GM19438 (cell line): ENCODE results near the gene LYPLA2.
A peak's percentile ranks its signal among the peaks of the same experiment; 100 is the strongest.
"Not testable (repeated sequence)": the region's sequence is repeated elsewhere in the genome, so short reads cannot be mapped to it uniquely, and the experiment has no call there.

ENCODE experiments used
- ATAC-seq: cut with Tn5 transposase; IDR thresholded peaks from one replicate; pipeline ENCODE4 v1.9.1; 2021; ENCODE audit warnings: low read depth; ENCODE audit not compliant: unreplicated experiment

The LYPLA2 gene

GRCh38 chr1:23777979-23778814 is 12.7 kb upstream of the LYPLA2 start, which contains the start of gene PITHD1:
PITHD1 (plus strand) TSS chr1:23778418; CDS start chr1:23778516, 98 bp downstream.
- ATAC-seq = peak; percentile 69

DNA sequence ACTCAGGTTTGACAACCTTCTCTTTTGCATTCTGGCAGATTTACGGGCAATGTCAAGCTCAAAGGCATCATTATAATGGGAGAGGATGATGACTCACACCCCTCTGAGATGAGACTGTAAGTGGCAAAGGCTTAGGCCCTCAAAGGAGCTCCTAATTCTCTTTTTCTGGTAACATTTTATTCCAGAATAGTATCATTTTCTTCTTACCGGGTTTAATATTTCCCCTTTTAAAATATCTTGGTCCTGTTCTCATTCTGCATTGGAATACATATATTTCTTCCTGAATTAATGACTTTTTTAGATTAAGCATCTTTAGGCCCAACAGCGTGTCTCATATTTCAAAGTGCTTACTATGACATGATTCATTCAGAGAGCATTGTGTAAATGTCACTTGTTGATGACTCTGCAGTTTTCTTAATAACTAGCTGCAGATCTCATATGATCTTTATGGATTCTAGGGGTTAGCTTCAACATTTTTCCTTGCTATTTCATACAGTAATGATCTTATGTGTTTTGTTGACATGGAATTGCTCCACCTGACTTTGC is 11.0 kb upstream of the LYPLA2 start:
- no peak for ATAC-seq

- not testable (repeated sequence) for ATAC-seq
Observed at GRCh38 chr1:23783141-23783540, 7.8 kb upstream of the LYPLA2 start.

GRCh38 chr1:23784846-23785245 is 6.1 kb upstream of the LYPLA2 start:
- ATAC-seq = no peak

- ATAC-seq = no peak
Observed at GRCh38 chr1:23787701-23788100, 3.2 kb upstream of the LYPLA2 start.

DNA sequence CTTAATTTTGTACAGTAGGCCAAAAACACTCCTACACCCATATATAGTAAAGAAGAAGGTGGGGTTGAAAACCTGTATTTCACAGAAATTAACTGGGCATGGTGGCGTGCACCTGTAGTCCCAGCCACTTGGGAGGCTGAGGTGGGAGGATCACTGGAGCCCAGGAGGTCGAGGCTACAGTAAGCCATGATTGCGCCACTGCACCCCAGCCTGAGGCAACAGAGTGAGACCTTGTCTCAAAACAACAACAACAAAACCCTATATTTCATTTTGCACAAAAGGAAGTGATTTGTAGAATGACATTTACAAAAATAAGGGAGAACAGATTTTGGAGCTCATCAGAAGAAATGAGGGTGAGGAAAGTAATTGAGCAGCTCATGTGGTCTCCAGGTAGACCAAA is 2.2 kb upstream of the LYPLA2 start:
- ATAC-seq = no peak

DNA sequence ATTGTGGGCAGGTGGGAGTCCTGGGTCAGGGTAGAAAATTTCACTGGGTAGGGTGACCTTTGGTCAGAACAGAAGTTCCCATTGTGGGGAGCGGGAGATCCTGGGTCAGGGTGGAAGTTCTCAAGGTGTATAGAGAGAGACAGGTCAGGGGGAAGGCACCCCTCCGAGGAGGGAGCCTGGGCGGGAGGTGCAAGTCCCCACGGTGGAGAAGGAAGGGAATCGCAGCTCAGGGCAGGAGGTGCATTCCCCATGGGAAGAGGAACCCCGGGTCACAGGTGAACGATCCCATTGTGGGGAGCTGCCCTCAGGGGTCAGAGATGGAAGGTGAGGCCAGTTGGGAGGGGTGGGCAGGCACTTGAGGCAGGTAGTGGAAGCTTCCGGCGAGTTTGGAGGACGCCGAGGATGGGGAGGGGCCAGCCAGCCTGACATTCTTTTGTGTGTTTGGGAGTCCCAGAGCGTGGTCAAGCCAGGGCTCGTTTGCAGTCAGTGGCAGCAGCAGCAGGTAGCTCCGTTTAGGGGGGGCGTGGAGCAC is 637 bp downstream of the LYPLA2 start:
- ATAC-seq = no peak

GRCh38 chr1:23792151-23792945 is 1.4 kb downstream of the LYPLA2 start:
- ATAC-seq = no peak

- no peak for ATAC-seq
Observed at GRCh38 chr1:23793018-23793781, 2.3 kb downstream of the LYPLA2 start.

- ATAC-seq = no peak
Observed at GRCh38 chr1:23793861-23794731, 3.2 kb downstream of the LYPLA2 start.

- not testable (repeated sequence) for ATAC-seq
Observed at GRCh38 chr1:23794732-23795182, 3.8 kb downstream of the LYPLA2 start.

DNA sequence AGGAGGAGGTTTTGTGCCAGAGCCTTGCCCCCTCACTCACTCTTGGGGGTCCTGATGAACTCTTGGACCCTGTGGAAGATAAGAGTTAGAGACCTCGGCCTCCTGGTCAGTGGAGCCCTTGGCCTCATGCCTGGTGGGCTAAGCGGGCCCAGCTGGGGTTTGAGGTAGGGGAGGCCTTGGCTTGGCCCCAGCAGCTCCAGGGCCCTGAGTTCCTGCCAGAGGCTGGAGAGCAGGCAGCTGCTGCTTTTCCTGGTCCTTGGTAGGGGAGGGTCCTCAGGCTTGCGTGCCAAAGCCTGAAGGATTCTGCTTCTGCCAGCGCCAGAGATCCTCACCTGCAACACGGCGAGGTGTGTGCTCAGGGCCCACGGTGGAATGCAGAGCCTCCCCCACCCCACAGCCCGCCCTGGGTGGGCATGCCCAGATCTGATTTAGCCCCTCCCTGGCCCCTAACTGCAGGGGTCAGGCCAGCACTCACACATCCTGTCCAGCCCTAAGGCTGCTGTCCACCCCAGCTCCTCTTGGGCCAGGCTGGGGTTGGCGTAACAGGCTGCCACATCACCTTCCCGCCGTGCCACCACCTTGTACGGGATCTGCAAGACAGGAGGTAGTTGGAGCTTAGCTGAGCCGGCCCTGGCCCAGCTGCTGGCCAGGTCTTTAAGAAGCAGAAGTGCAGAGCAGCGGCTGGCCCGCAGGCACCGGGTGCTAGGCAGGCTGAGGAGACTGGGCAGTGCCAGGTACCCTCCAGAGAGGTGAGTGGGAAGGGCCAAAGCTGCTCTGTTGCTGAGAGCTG is 4.9 kb downstream of the LYPLA2 start:
- ATAC-seq = no peak

DNA sequence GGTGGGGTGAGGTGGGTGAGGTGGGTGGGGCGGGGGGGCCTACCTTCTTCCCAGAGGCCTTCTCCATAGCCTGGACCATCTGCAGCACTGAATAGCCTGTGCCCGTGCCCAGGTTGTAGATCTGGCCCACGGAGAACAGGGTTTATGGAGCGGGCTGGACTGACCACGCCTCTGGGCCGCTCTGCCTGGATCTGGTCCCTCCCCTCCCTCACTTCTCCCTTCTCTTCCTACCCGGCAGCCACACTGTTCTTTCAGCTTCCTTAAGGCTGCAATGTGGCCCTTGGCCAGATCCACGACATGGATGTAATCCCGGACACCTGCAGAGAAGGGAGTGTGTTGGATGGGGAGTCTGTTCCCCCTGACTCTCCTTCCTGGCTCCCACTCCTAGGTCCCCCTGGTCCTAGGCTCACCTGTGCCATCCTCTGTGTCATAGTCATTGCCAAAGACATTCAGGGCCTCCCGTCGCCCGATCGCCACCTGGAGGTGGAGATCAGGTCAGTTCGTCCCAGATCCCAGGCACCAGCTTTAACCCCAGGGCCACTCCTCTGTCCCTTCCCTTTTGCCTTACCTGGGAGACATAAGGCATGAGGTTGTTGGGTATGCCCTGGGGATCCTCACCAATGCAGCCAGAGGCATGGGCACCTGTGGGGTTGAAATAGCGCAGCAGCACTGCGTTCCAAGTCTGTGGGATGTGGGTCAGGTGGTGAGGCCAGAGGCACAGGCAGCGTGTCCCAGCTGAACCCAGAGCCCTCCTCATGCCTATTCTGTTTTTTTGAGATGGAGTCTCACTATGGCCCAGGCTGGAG is 5.7 kb downstream of the LYPLA2 start:
- no peak for ATAC-seq

GRCh38 chr1:23797478-23798448 is 6.8 kb downstream of the LYPLA2 start:
- no peak for ATAC-seq

- ATAC-seq = no peak
Observed at GRCh38 chr1:23798662-23799142, 7.8 kb downstream of the LYPLA2 start.

- no peak for ATAC-seq
Observed at GRCh38 chr1:23799255-23799569, 8.3 kb downstream of the LYPLA2 start.
